ENCODE measurements around the gene GNAT3. TPM values are rescaled to one million over a fixed set of nuclear protein-coding genes. Genes with fewer than 3 reads are reported as not detected.

Gene GNAT3
- total RNA-seq, 1 donor from 2014 or later = not detected

DNA sequence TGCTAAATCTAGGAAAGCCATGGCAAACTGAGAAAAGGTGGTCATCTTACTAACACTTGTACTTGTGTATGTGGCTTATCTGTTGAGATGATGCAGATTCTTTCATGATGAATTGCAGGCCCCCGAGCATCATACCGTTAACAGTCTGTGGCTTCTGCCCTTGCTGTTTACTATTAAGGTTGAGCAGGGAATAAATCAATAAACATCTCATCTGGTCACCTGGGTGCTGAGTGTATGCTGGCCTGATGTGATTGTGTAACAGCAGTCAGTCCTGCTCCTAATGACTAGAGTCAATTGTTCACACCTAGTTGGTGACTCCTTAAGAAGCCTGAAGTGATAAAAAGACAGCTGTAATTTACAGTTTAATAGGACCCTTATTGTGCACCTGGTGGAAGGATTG is 8.3 kb upstream of the GNAT3 start:
- TF ChIP-seq, protein P1, sequence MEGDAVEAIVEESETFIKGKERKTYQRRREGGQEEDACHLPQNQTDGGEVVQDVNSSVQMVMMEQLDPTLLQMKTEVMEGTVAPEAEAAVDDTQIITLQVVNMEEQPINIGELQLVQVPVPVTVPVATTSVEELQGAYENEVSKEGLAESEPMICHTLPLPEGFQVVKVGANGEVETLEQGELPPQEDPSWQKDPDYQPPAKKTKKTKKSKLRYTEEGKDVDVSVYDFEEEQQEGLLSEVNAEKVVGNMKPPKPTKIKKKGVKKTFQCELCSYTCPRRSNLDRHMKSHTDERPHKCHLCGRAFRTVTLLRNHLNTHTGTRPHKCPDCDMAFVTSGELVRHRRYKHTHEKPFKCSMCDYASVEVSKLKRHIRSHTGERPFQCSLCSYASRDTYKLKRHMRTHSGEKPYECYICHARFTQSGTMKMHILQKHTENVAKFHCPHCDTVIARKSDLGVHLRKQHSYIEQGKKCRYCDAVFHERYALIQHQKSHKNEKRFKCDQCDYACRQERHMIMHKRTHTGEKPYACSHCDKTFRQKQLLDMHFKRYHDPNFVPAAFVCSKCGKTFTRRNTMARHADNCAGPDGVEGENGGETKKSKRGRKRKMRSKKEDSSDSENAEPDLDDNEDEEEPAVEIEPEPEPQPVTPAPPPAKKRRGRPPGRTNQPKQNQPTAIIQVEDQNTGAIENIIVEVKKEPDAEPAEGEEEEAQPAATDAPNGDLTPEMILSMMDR (IDR thresholded peaks at IDR 0.05; ENCODE audit: insufficient read depth, low read length, poor library complexity, severe bottlenecking) = no peak
- Histone ChIP-seq H3K4me3 (ENCODE audit: low read depth, low read length) (no peak overlapping the region), H3K27me3 (ENCODE audit: control insufficient read depth, insufficient read depth, low read length) (no peaks in the 10 kb centered on the region), H3K36me3 (ENCODE audit: control insufficient read depth, insufficient read depth, low read length) (no peaks in the 10 kb centered on the region)
- DNase-seq (ENCODE audit: low read depth) = no peak

- no peaks in the 10 kb centered on the region for H3K36me3 ChIP-seq (ENCODE audit: control insufficient read depth, insufficient read depth, low read length)
- TF ChIP-seq, protein P1 (IDR thresholded peaks at IDR 0.05; ENCODE audit: insufficient read depth, low read length, poor library complexity, severe bottlenecking) = no peak
- H3K4me3 ChIP-seq (ENCODE audit: low read depth, low read length) = no peak overlapping the region
- no peak for DNase-seq (ENCODE audit: low read depth)
- H3K27me3 ChIP-seq (ENCODE audit: control insufficient read depth, insufficient read depth, low read length) = no peaks in the 10 kb centered on the region
These were observed 5.5 kb upstream of the GNAT3 start for GRCh38 chr7:80517282-80517747.

GRCh38 chr7:80515298-80515697 is 3.4 kb upstream of the GNAT3 start:
- H3K4me3 ChIP-seq (ENCODE audit: low read depth, low read length) = no peak overlapping the region
- TF ChIP-seq, protein P1 (IDR thresholded peaks at IDR 0.05; ENCODE audit: insufficient read depth, low read length, poor library complexity, severe bottlenecking) = no peak
- no peak for DNase-seq (ENCODE audit: low read depth)
- no peaks in the 10 kb centered on the region for H3K27me3 ChIP-seq (ENCODE audit: control insufficient read depth, insufficient read depth, low read length)
- no peaks in the 10 kb centered on the region for H3K36me3 ChIP-seq (ENCODE audit: control insufficient read depth, insufficient read depth, low read length)

DNA sequence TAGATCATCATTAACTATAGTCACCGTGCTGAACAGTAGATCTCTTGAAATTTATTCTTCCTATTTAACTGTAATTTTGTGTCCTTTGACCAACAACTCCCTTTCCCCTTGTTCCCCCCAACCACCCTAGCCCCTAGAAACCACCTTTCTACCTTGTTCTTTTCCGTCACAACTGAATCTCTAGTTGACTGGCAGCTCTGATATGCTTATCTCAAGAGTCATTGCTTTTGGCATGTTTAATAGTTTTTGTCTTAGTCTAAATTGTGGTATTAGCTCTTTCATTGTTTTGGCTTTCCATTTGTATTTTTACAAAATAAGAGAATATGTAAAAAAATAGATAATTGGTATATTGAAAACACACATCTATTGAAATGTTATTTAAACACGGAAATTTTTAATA is 1.8 kb downstream of the GNAT3 start:
- H3K27me3 ChIP-seq (ENCODE audit: control insufficient read depth, insufficient read depth, low read length) = no peaks in the 10 kb centered on the region

DNA sequence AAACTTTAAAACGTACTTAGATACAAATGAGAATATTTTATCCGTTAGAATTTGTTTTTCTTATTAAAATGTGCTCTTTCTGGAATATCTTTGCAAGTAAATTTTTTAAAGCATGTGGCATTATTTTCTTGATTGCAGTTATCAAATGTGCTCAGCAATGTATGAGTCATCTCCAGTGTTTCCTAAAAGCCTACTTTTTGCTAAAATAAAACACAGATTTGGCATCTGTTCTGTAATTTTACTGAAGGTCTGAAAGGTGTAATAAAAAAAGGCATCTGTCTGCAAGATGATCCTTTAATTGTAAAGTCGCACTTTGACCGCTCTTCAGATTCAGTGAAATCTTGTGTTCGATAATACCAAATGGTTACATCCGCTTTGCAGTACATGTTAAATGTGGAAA is 3.4 kb downstream of the GNAT3 start:
- Histone ChIP-seq H3K36me3 (ENCODE audit: control insufficient read depth, insufficient read depth, low read length) (no peaks in the 10 kb centered on the region), H3K4me3 (ENCODE audit: low read depth, low read length) (no peak overlapping the region), H3K27me3 (ENCODE audit: control insufficient read depth, insufficient read depth, low read length) (no peaks in the 10 kb centered on the region)
- no peak for DNase-seq (ENCODE audit: low read depth)
- TF ChIP-seq, protein P1 (IDR thresholded peaks at IDR 0.05; ENCODE audit: insufficient read depth, low read length, poor library complexity, severe bottlenecking) = no peak

More for the DNA sequence above, 1.8 kb downstream of the GNAT3 start:
- H3K36me3 ChIP-seq (ENCODE audit: control insufficient read depth, insufficient read depth, low read length) = no peaks in the 10 kb centered on the region
- no peak overlapping the region for H3K4me3 ChIP-seq (ENCODE audit: low read depth, low read length)
- no peak for DNase-seq (ENCODE audit: low read depth)
- TF ChIP-seq, protein P1 (IDR thresholded peaks at IDR 0.05; ENCODE audit: insufficient read depth, low read length, poor library complexity, severe bottlenecking) = no peak

DNA sequence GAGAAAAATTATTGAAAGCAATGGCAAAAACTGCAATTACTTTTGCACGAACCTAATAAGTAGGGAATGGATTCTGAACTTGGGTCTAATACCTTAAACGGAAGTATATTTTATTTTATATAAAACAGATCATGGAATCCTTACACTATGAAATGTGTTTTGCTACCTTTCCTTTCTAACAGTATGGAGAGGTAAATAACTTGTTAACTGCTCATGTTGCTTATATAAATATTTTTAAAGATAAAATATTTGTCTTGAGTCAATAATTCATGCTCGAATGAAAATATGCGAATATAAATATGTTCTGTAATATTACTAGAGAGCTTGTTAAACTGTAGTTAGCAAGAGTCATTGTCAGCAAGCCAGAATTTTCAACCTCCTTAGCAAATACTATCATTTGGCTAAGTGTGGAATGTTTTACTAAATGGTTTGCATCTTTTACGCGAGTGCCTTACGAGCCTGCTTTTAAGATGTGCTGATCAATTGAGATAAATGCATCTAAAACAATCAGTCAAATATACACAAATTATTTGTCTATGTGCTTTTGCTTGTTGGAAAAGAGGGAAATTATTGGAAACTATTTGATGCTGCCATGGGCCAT is 5.9 kb downstream of the GNAT3 start:
- no peak for DNase-seq (ENCODE audit: low read depth)
- TF ChIP-seq, protein P1 (IDR thresholded peaks at IDR 0.05; ENCODE audit: insufficient read depth, low read length, poor library complexity, severe bottlenecking) = no peak
- Histone ChIP-seq H3K27me3 (ENCODE audit: control insufficient read depth, insufficient read depth, low read length) (no peaks in the 10 kb centered on the region), H3K4me3 (ENCODE audit: low read depth, low read length) (no peak overlapping the region), H3K36me3 (ENCODE audit: control insufficient read depth, insufficient read depth, low read length) (no peaks in the 10 kb centered on the region)

All from kidney epithelial cell (primary cell).